Neural cell (in vitro differentiated cells): ENCODE data around the gene ZNF350. TPM values are rescaled to one million over a fixed set of nuclear protein-coding genes. Genes with fewer than 3 reads are reported as not detected.

Experiments
- H2AFZ ChIP-seq: fragments of 200-600, 300-800 bp; sonication (generic), shearing (Covaris generic); 2 replicates; pipeline ENCODE4 v1.6.0; 2014; ENCODE audit warnings: low read depth, mild to moderate bottlenecking, antibody characterized with exemption, low read length, moderate library complexity
- H3F3A ChIP-seq: fragments of 200-600 bp; shearing (Covaris generic); 2 replicates; pipeline ENCODE4 v1.6.1; 2016; ENCODE audit warnings: mild to moderate bottlenecking, moderate library complexity, mixed read lengths, antibody characterized with exemption, low read length; ENCODE audit not compliant: insufficient read depth, poor library complexity, severe bottlenecking
- H3K27ac ChIP-seq: fragments of 200-600, 300-800 bp; sonication (generic), shearing (Covaris generic); 2 replicates; pipeline ENCODE4 v1.5.1; 2014; ENCODE audit warnings: mild to moderate bottlenecking, low read length, moderate library complexity
- H3K27me3 ChIP-seq: fragments of 300-800, 200-600 bp; sonication (generic), shearing (Covaris generic); 2 replicates; pipeline ENCODE4 v1.6.0; 2014; ENCODE audit warnings: mild to moderate bottlenecking, low read depth, low read length, moderate library complexity; ENCODE audit not compliant: insufficient read depth
- H3K36me3 ChIP-seq: fragments of 300-800, 200-600 bp; sonication (generic), shearing (Covaris generic); 2 replicates; pipeline ENCODE4 v1.5.1; 2014; ENCODE audit warnings: mild to moderate bottlenecking, antibody characterized with exemption, low read length, moderate library complexity; ENCODE audit not compliant: insufficient read depth
- H3K4me2 ChIP-seq: fragments of 300-800, 200-600 bp; sonication (generic), shearing (Covaris generic); 2 replicates; pipeline ENCODE4 v1.6.0; 2014; ENCODE audit warnings: mild to moderate bottlenecking, low read length
- H3K4me3 ChIP-seq: fragments of 300-800, 200-600 bp; sonication (generic), shearing (Covaris generic); 2 replicates; pipeline ENCODE4 v1.5.1; 2014; ENCODE audit warnings: mild to moderate bottlenecking, low read length, moderate library complexity
- H3K79me2 ChIP-seq: fragments of 200-600 bp; shearing (Covaris generic); replicated peaks from 2 replicates; pipeline ENCODE4 v1.6.0; 2014; ENCODE audit warnings: mild to moderate bottlenecking, low read length, moderate library complexity; ENCODE audit not compliant: insufficient read depth
- H3K9ac ChIP-seq: fragments of 300-800, 200-600 bp; sonication (generic), shearing (Covaris generic); 2 replicates; pipeline ENCODE4 v1.6.1; 2016; ENCODE audit warnings: mild to moderate bottlenecking, low read length, mixed read lengths
- H3K9me2 ChIP-seq: fragments of 200-600 bp; shearing (Covaris generic); 2 replicates; pipeline ENCODE4 v1.6.1; 2016; ENCODE audit warnings: mild to moderate bottlenecking, low read length, mixed read lengths; ENCODE audit not compliant: insufficient read depth
- H3K9me3 ChIP-seq: fragments of 200-600, 300-800 bp; sonication (generic), shearing (Covaris generic); 2 replicates; pipeline ENCODE4 v1.6.1; 2016; ENCODE audit warnings: mild to moderate bottlenecking, mixed run types, low read length, moderate library complexity, mixed read lengths
- H4K20me1 ChIP-seq: fragments of 200-600 bp; shearing (Covaris generic); 2 replicates; pipeline ENCODE4 v1.6.1; 2016; ENCODE audit warnings: mild to moderate bottlenecking, mixed run types; ENCODE audit not compliant: insufficient read depth
- CTCF ChIP-seq: fragments of 450-650 bp; IDR thresholded peaks from 2 replicates; pipeline ENCODE4 v1.5.1; 2014; ENCODE audit warnings: antibody characterized with exemption, mild to moderate bottlenecking, moderate library complexity; ENCODE audit not compliant: poor library complexity, severe bottlenecking
- EP300 ChIP-seq: fragments of 450-650 bp; conservative IDR thresholded peaks from 2 replicates; pipeline ENCODE4 v1.6.1; 2014; ENCODE audit warnings: antibody characterized with exemption, mild to moderate bottlenecking, moderate library complexity; ENCODE audit not compliant: poor library complexity, severe bottlenecking
- EZH2 ChIP-seq: fragments of 200-600, 300-800 bp; shearing (Covaris generic), sonication (generic); IDR thresholded peaks from 2 replicates; pipeline ENCODE4 v1.6.1; 2014; ENCODE audit warnings: antibody characterized with exemption, low read length, borderline replicate concordance, mild to moderate bottlenecking; ENCODE audit not compliant: insufficient read depth, poor library complexity, severe bottlenecking
- MXI1 ChIP-seq: fragments of 450-650 bp; conservative IDR thresholded peaks from 2 replicates; pipeline ENCODE4 v1.6.1; 2014; ENCODE audit warnings: antibody characterized with exemption, mild to moderate bottlenecking; ENCODE audit not compliant: poor library complexity, severe bottlenecking
- POLR2AphosphoS5 ChIP-seq: IDR thresholded peaks from 2 replicates; pipeline ENCODE4 v1.6.1; 2012
- RAD21 ChIP-seq: fragments of 450-650 bp; conservative IDR thresholded peaks from 2 replicates; pipeline ENCODE4 v1.6.1; 2014; ENCODE audit warnings: antibody characterized with exemption, mild to moderate bottlenecking, moderate library complexity
- REST ChIP-seq: IDR thresholded peaks from 2 replicates; pipeline ENCODE4 v1.6.1; 2012; ENCODE audit warnings: borderline replicate concordance
- SMC3 ChIP-seq: fragments of 450-650 bp; conservative IDR thresholded peaks from 2 replicates; pipeline ENCODE4 v1.6.1; 2014; ENCODE audit warnings: antibody characterized with exemption, mild to moderate bottlenecking, moderate library complexity; ENCODE audit not compliant: poor library complexity
- TAF1 ChIP-seq: IDR thresholded peaks from 2 replicates; pipeline ENCODE4 v1.6.1; 2012; ENCODE audit warnings: low read depth
- polyA plus RNA-seq: library from polyadenylated mRNA; depleted of rRNA; stranded (reverse); fragments of >200 nt; gene quantifications from 2 replicates; pipeline ENCODE4 v1.2.3, GENCODE V29; 2014

The ZNF350 gene
- polyA plus RNA-seq, 1 donor from 2014 or later: 7.9 TPM

- H3K9me3 ChIP-seq: no peaks in the 10 kb centered on the region
- no peak overlapping the region for H3K4me2 ChIP-seq
- H3K27me3 ChIP-seq: no peaks in the 10 kb centered on the region
- no peak overlapping the region for H3K9ac ChIP-seq
- TF ChIP-seq SMC3: no peak
- TF ChIP-seq EP300: no peak
- no peak for TF ChIP-seq MXI1
- TF ChIP-seq RAD21: no peak
- TF ChIP-seq POLR2AphosphoS5: no peak
- TF ChIP-seq EZH2: no peak
- no peak for TF ChIP-seq CTCF
- TF ChIP-seq TAF1: no peak
- no peak for TF ChIP-seq REST
- no peaks in the 10 kb centered on the region for H4K20me1 ChIP-seq
- H3K36me3 ChIP-seq: peaks cover 38% of the 10 kb centered on the region
- H3K27ac ChIP-seq: no peak overlapping the region
- no peaks in the 10 kb centered on the region for H3F3A ChIP-seq
- H3K79me2 ChIP-seq: peaks cover 10% of the 10 kb centered on the region
- H3K4me3 ChIP-seq: no peak overlapping the region
- no peak overlapping the region for H2AFZ ChIP-seq
- H3K9me2 ChIP-seq: no peaks in the 10 kb centered on the region
Measured at GRCh38 chr19:52022193-52022592, 35.6 kb upstream of the ZNF350 start.

- no peak overlapping the region for H2AFZ ChIP-seq
- TF ChIP-seq SMC3 (no peak), REST (no peak), TAF1 (no peak), RAD21 (no peak), EP300 (no peak), EZH2 (no peak), CTCF (no peak), MXI1 (no peak), POLR2AphosphoS5 (no peak)
- H3K9me3 ChIP-seq: no peaks in the 10 kb centered on the region
- peaks cover 4% of the 10 kb centered on the region for H3K79me2 ChIP-seq
- no peaks in the 10 kb centered on the region for H4K20me1 ChIP-seq
- H3K9me2 ChIP-seq: no peaks in the 10 kb centered on the region
- no peak overlapping the region for H3K4me2 ChIP-seq
- no peak overlapping the region for H3K27ac ChIP-seq
- no peak overlapping the region for H3K9ac ChIP-seq
- no peaks in the 10 kb centered on the region for H3F3A ChIP-seq
- H3K27me3 ChIP-seq: no peaks in the 10 kb centered on the region
- H3K4me3 ChIP-seq: no peak overlapping the region
- H3K36me3 ChIP-seq: peaks cover 50% of the 10 kb centered on the region
Measured at GRCh38 chr19:52020506-52020905, 33.9 kb upstream of the ZNF350 start.
